CD4-positive, alpha-beta T cell treated with Interleukin-1 beta for 1 hour (primary cell): Measurements from ENCODE around the gene PCSK6.
A peak's percentile ranks its signal among the peaks of the same experiment; 100 is the strongest.
"Not testable (repeated sequence)": the region's sequence is repeated elsewhere in the genome, so short reads cannot be mapped to it uniquely, and the experiment has no call there.

Source experiments
- DNase-seq, 2 donors: peaks; one replicate each; pipeline ENCODE4 v3.0.0-alpha.2; 2020 to 2022

PCSK6 gene

DNA sequence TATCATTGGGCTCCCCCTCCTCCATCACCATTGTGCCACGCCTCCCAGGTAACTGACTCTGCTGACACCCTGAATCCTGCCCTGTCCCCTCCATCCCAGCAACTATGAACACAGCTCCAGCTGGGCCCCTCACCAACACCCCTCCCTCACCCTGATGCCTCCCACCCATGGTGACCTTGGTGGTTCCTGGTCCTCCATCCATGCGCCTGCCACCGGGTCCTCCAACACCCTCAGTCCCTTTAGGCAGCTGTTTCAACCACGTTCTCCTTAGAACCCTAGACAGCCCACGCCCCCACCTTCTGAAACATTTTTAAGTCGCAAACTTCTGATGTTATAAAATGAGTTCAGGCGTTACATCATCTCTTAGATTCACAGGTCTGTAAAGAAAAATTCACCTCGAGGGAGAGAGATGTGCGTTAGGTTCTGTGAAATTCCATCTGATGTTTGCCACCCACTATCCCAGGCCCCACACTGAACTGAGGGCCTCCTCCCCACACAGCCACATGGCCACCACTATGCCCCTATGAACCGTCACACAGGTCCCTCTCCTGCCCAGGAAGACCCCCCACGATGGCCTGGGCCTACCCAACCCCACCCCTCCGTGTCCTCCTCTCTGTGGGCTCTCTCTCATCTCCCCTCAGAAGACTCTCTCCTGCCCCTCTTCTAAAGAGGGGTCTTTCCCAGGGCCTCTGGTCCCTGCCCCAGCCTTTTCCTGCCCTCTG lies 29.8 kb downstream of the PCSK6 start:
- DNase-seq, result no peak

- DNase-seq, result no peak
These were observed 30.5 kb downstream of the PCSK6 start for GRCh38 chr15:101458908-101459578.

DNA sequence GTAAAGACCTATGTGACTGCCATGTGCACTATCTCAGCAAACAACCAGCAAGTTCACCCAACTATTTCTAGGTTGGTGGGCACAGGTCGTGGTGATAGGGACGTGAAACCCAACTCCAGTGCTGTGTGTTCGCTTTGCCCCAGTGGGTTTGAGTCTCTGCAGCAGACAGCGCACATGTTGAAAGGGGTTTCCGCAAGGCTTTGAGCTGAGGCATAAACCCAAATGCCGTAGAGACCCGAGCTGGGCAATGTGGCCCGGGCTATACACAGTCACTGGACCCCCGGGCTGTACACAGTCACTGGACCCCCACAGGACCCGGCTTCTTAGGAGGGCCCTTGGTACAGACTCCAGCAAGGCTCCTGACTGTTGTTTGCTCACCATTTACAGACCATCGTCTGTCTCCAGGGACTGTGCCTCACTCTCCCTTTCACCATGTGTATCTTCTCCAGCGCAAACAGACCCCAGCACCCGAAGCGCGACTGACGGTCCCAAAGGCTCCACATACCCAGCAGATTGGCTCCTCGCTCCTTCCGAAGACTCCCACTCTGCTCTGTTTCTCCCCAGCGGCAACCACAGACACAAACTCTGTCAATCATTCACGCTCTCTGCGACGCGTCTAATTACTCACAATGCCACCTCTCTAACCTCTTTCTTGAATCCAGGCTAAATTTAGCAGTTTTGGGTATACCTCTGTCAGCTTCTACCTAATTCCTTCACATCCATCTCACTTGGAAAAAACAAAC lies 31.2 kb downstream of the PCSK6 start:
- DNase-seq, result no peak

DNA sequence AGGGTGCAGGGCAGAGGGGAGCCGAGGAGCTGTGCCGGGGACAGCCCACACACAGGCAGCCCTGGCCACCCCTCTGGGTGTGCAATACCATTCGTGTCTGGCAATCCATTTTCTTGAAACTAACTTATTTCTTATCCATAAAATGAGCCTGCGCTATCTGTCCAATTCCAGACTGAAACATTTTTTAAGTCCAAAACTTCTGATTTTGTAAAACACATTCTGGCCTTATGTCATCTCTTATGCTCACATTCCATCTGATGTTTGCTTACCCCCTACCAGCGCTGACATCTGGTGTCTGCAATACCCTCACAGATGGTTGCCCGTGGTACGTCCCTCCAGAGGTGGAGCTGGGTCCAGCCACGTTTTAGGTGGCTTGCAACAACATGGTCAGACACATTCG lies 31.8 kb downstream of the PCSK6 start:
- no peak for DNase-seq

GRCh38 chr15:101456057-101456739 lies 33.3 kb downstream of the PCSK6 start:
- DNase-seq, result no peak

DNA sequence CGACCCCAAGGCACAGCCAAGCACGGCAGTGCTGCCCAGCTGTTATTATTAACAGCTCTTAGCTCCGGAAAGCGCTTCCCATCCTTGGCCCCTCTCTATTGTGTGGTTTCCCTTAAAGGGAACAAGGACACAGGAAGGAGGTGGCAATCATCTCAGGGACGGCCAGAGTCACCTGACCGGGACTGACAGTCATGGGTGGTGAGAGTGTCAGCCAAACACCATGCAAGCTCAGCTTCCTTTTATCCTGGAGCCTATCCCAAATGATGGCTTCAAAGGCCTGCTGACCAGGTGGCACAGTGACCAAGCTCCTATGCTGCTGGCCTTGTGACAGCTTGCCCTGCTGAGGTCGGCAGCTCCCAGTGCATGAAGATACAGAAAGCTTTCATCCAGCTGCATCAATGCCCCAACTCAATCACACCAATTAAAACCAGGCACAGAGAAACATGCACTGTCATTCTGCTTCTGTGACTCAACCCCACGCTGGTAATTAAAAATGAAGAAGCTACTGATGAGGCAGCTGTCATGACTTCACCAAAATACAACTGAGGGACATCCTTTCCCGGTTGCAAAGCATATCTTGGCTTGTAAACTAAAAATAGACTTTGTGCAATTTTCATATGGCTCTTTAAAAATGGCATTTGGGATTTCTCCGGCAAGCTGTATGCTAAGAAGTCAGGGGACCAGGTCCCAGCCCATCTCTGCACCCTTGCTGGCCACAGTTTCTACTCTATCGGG lies 34.0 kb downstream of the PCSK6 start:
- peak in 1 of 2 donors; percentile 51 for DNase-seq

DNA sequence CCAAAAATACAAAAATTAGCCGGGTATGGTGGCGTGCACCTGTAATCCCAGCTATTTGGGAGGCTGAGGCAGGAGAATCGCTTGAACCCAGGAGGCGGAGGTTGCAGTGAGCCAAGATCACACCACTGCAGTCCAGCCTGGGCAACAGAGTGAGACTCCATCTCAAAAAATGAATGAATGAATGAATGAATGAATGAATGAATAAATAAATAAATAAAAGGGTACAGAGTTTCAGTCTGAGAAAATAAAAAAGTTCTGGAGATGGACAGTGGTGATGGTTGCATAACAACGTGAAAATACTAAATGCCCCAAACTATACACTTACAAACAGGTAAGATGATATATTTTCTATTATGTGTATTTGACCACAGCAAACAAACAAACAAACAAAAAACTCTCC lies 34.7 kb downstream of the PCSK6 start:
- not testable (repeated sequence) for DNase-seq

GRCh38 chr15:101454365-101454764 lies 35.1 kb downstream of the PCSK6 start:
- DNase-seq, result no peak

- DNase-seq, result no peak
These were observed 36.1 kb downstream of the PCSK6 start for GRCh38 chr15:101453123-101454120.

DNA sequence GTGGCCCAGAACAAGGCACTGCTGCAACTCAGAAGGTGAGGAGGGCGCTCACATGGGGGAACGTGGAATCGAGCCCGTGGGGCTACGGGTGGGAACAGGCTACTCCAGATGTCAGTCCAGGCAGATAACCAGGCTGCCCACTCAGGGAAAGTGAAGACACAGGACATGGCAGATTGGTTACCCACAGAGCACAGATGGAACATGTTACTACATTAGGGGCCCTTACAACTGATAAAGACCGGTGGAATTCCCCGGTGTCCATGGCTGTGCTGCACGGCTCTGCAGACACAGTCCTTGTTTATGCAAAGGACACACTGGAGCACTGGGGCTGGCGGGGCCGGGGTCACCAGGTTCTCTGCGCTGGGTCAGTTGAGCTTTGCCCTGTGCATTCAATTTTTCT lies 36.9 kb downstream of the PCSK6 start:
- DNase-seq, result no peak

- no peak for DNase-seq
These were observed 37.7 kb downstream of the PCSK6 start for GRCh38 chr15:101451846-101452245.

DNA sequence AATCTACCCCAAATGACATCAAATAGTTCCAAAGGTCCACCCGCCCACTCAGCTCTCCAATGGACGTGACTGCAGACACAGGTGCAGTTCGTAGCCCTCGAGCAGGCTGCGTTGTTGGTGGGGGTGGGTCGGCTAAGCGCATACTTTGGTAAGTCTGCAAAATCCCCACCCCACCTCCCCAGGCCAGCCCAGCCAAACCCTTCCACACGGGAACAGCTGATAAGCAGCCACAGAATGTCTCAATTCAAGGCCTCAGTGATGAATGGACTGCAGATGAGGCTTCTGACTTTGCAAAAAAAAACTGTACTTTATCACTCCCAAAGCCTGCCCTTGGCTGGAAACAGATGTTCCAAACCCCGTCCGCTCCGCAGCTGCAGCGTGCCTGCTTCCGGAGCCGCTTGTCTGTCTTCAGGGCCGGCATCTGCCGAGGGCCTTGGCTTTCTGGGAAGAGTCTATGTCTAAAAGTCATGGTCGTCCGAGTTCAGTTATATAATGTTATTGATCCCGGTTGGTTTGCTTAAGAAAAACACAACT lies 38.2 kb downstream of the PCSK6 start:
- DNase-seq, result no peak

DNA sequence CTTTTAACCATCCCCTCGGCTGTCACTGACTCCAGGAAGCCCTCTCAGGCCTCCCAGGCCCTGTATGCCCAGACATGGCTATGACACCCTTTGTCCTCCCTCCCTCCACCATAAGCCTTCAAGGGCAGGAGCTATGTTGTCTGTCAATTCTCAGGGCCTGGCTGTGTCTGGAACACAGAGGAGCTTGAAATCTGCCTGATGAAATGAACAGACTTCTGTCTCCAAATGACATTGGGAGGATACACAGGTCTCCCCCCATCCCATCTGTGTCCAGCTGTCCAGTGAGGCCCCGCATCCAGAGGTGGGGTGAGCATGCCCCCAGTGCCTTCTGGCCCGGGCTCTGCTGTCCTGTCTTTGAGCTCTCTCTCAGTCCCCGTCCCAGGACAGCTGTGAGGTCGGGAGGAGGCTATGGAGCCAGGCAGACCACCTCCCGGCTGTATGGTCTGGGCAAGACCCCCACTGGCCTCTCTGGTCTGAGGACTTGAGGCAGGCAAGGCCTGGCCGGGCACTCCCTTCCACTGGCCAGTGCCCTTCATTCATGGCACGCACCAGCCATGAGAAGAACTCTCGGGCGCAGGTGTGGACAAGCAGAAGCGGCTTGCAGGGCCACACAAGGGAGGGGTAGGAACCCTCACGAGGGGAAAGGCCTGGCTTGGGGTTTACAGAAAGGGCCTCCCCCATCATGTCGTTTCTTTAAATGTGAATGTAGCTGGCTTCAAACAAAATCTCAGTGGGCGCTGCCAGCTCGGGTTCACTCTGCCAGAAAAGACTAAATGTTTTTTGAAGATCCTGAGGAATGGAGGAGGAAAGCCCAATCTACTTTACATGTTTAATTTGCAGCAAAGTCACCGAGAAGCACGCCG lies 38.9 kb downstream of the PCSK6 start:
- no peak for DNase-seq

- no peak for DNase-seq
These were observed 39.8 kb downstream of the PCSK6 start for GRCh38 chr15:101449471-101450402.

- DNase-seq, result no peak
These were observed 41.2 kb downstream of the PCSK6 start for GRCh38 chr15:101448336-101448735.

DNA sequence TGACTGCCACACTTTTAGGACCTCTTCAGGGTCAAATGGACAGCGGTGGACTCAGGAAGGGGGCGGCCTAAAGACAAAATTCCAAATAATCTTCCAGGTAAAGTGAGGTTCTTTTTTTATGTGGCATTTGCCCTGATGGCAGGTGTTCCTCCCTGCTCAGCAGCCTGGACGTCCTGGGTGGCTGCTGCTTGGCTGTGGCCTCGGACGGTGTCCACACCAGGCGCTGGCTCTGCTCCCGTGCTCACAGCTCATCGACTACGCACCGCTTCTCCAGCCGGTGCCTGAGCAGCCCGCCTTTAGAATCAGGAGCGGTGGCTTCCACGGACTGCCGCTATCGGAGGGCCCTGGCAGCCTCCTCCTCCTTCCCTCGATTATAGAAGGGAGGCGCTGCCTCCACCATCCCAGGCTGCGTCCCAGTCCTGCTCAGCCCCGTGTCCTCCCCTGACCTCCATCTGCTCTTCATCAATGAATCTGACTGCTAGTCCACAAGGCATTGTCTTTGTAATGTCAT lies 41.9 kb downstream of the PCSK6 start:
- DNase-seq, result no peak

DNA sequence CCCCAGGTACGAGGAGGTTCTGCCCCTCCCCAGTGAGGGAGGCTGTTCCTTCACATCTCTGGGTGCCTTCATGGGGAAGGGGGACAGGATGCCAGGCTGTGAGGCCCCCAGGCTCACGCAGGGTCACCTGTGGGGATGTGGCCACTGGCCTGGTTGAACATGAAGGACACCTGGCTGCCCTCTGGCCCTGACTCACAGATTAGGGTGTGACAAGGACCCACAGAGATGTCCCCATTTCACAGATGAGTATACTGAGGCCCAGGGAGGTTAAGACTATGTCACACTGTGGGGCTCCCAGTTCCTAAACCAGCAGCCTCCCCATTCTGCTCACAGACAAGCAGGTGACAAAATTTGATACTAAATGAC lies 42.4 kb downstream of the PCSK6 start:
- no peak for DNase-seq

DNA sequence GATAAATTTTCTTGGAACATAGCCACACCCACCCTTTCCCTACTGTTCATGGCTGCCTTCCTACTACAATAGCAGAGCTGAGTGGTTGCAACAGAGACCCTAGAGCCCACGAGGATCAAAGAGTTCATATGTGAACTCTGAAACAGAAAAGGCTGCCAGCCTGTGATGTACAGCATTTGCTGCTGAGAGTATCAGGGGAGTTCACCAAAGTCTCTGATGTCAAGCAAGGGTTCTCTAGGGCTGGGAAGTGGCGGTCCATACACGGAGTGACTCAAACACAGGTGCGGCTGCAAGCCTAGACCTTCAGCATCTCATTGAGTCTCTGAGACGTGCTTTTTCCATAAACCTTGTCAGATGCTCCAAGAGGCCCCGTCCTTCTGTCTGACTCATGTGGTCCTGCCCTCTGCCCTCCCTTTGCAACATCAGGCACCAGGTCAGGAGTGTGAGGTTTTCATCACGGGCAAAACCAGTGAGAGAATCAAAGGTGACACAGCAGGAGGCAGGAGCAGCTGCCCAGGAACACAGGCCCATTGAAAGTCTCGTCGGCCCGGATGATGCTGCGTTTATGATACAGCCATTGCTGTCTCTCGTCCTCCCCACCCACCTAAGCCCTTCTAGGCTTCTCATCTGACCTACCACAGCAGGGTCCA lies 42.9 kb downstream of the PCSK6 start:
- DNase-seq, result peak in 1 of 2 donors; percentile 38
